GM13977 (cell line): ENCODE results near the gene MAP10.

Source experiments
- DNase-seq: peaks from one replicate; pipeline ENCODE4 v3.0.0; 2012; ENCODE audit warnings: low spot score
- in situ Hi-C: fragments of 300-500 bp; cut with MboI; formaldehyde crosslinking; loops from one replicate; pipeline ENCODE4 v1.12.0; 2022; ENCODE audit warnings: low sequenced_read_pairs, low pct_unique_long_range_greater_than_20kb, mixed read lengths, inconsistent platforms; ENCODE audit not compliant: unreplicated experiment
- TF ChIP-seq, protein P1 (sequence below): IDR thresholded peaks from 2 replicates; pipeline ENCODE4 v1.5.1; 2012; ENCODE audit warnings: mild to moderate bottlenecking, control low read depth; ENCODE audit not compliant: insufficient read depth; ENCODE audit errors: extremely low read depth, missing control alignments

Gene MAP10

DNA sequence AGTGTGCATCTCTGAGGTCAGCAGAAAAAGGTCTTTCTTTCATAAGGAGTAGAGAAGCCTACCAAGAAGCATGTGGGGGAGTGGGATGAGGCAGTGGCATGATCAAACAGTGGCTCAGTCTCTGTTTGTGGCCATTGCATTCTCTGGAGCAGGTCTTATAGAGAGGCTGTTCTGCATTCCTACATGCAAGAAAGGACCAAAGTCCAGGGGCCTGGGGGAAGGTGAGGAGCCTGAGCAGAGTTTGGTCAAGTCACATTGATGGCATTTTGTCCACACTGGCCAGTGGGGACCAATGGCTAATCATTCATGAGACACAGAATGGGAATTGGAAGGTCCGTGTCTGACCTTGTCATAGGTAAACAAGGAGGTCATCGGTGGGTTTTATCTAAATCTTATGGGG is 25.4 kb downstream of the MAP10 start:
- TF ChIP-seq, protein P1, sequence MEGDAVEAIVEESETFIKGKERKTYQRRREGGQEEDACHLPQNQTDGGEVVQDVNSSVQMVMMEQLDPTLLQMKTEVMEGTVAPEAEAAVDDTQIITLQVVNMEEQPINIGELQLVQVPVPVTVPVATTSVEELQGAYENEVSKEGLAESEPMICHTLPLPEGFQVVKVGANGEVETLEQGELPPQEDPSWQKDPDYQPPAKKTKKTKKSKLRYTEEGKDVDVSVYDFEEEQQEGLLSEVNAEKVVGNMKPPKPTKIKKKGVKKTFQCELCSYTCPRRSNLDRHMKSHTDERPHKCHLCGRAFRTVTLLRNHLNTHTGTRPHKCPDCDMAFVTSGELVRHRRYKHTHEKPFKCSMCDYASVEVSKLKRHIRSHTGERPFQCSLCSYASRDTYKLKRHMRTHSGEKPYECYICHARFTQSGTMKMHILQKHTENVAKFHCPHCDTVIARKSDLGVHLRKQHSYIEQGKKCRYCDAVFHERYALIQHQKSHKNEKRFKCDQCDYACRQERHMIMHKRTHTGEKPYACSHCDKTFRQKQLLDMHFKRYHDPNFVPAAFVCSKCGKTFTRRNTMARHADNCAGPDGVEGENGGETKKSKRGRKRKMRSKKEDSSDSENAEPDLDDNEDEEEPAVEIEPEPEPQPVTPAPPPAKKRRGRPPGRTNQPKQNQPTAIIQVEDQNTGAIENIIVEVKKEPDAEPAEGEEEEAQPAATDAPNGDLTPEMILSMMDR: no peak
- DNase-seq: no peak
- in situ Hi-C loops: no loop called here

DNA sequence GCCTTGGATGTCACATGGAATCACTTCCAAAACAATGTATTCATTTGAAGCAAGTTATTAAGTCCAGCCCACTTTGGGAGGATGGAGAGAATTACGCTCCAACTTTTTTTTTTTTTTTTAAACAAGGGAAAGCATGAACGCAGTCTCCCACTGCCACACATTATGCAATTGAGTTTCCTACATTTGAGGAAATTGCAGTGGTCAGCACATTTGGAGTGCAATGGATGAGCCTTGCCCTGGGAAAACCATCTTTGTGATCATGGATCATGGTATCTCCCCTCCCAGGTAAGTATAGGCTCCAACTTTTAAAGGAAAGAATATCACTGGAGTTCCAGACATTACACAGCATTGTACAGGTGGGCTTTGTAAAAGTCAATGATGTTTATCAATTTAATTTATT is 26.7 kb downstream of the MAP10 start:
- TF ChIP-seq, protein P1: no peak
- no peak for DNase-seq
- in situ Hi-C loops: no loop called here

DNA sequence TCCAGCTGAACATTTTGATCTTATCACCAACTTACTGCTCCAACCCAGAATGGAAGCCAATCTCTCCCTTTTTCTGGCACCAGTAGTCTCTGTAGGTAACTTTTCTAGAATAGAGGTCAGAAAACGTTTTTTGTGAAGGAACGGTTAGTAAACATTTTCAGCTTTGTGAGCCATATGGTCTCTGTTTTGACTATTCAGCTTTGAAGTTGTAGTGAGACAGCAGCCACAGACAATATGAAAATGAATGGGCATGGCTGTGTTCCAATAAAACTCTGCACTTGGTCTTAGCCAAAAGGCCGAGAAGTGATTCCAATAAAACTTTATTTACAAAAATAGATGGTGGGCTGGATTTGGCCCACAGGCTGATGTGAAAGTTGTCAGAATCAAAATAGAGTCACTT is 28.9 kb downstream of the MAP10 start:
- in situ Hi-C loops: no loop called here
- TF ChIP-seq, protein P1: no peak
- no peak for DNase-seq

DNA sequence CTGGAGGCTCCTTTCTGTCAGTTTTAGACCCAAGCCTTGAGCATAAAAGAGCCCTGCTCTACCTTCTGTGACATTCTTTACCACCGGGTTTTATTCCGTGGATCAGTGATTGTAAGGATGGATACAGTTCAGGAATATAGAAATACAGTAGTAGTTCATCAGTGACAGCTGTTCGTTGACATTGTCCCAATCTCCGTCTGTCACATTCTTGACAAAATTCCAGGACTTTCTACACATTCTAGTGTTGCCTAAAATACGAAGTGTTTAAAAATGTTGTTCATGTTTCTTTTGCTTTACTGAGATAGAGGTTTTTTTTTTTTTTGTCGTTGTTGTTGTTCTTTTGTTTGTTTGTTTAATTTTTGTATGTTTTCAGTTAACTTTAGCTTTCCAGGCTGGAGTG is 29.9 kb downstream of the MAP10 start:
- TF ChIP-seq, protein P1: no peak
- DNase-seq: no peak
- in situ Hi-C loops: no loop called here

DNA sequence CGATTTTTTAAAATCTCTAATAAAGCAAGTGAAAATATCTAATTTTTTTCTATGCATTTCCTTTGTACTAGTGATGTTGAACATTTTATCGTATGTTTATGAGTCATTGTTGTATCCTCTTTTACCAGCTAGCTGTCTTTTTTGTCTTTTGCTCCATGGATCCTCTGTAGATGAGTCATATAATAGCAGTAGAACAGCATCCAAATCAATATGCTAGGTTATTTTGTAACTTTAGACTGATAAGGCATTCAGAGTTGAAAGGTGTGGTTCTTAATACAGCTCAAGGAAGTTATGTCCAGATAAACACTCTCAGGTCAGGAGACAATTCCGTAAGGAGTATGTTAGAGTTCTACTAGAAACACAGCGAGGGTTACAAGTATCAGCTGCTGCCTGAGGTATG is 31.9 kb downstream of the MAP10 start:
- in situ Hi-C loops: no loop called here
- DNase-seq: no peak
- TF ChIP-seq, protein P1: no peak

DNA sequence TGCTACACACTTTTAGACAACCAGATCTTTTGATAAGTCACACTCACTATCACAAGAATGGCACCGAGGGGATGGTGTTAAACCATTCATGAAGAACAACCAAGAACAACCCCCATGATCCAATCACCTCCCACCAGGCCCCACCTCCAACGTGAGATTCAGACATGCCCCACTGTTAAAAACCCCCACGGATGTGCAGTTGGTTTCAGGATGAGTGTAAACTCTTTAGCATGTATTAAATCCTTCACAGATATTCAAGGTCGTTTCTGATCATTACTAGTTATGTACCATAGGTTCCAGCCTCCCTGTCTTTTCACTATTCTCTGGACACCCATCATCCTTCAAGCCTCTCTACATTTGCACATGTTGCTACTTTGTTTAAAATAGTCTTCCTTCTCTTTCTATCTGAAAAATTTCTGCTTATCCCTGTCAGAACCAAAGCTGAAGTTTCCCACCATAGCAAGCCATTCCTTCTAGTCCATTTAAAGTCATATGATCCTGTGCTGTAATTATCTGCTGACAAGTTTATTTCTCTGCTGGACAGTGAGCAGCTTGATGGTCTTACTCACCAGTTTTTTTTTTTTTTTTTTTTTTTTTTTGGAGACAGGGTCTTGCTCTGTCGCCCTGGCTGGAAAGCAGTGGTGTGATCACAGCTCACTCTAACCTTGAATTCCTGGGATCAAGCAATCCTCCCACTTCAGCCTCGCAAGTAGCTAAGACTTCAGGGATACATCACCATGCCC is 36.8 kb downstream of the MAP10 start:
- TF ChIP-seq, protein P1: no peak
- in situ Hi-C loops: no loop called here
- no peak for DNase-seq

DNA sequence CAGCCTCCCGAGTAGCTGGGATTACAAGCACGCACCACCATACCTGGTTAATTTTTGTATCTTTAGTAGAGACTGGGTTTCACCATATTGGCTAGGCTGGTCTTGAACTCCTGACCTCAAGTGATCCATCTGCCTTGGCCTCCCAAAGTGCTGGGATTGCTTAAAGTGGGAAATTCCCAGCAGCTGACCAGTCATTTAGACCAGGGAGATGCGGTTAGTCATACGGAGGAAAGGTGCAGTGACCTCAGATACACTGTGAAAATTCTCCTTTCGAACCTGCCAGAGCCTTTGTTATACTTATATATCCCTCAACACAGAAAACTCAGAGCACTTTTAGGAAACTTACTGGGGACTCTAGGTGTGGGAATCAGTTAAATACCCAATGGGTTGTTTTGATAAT is 39.6 kb downstream of the MAP10 start:
- no peak for DNase-seq
- in situ Hi-C loops: no loop called here

More for the DNA sequence above, 39.6 kb downstream of the MAP10 start:
- TF ChIP-seq, protein P1: no peak
